ENCODE measurements around the gene ZXDA.

DNA sequence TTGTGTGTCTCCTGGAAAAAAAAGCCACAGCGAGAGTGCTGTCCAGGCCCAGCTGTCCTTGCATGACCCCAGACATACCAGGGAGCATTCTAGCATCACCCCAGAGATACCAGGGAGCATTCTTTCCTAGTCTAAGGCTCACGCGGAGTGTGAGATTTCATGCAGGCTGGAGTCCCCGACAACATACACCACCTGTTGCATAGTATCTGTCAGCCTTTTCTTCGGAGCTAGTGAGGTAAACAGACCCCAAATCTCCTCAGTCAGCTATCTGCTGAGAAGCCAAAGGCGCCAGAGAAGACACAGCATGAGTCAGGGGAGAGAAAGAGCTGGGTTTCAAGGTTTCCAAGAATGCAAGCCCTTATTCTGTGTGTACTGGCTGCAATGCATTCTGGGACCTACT is 23.1 kb upstream of the ZXDA start:
- TF ChIP-seq, protein P1, sequence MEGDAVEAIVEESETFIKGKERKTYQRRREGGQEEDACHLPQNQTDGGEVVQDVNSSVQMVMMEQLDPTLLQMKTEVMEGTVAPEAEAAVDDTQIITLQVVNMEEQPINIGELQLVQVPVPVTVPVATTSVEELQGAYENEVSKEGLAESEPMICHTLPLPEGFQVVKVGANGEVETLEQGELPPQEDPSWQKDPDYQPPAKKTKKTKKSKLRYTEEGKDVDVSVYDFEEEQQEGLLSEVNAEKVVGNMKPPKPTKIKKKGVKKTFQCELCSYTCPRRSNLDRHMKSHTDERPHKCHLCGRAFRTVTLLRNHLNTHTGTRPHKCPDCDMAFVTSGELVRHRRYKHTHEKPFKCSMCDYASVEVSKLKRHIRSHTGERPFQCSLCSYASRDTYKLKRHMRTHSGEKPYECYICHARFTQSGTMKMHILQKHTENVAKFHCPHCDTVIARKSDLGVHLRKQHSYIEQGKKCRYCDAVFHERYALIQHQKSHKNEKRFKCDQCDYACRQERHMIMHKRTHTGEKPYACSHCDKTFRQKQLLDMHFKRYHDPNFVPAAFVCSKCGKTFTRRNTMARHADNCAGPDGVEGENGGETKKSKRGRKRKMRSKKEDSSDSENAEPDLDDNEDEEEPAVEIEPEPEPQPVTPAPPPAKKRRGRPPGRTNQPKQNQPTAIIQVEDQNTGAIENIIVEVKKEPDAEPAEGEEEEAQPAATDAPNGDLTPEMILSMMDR (IDR thresholded peaks at IDR 0.05) = no peak
- TF ChIP-seq POLR2A (IDR thresholded peaks at IDR 0.05) = no peak
